Cardiac fibroblast (primary cell): Measurements from ENCODE around the gene BOK.

Experiments used
- DNase-seq, 2 donors: peaks; one replicate each; pipeline versions ENCODE4 v3.0.0 to v3.0.0-alpha.2; 2010; ENCODE audit warnings: low read depth in 2 of 2
- H3K4me3 ChIP-seq, 2 donors: replicated peaks in 1 of 2; 1 replicate in 1 of 2; 2 replicates in 1 of 2; pipeline ENCODE4 v1.5.1; 2011; ENCODE audit warnings: low read depth in 2 of 2, low read length in 2 of 2, mild to moderate bottlenecking in 2 of 2, moderate library complexity in 1 of 2
- CTCF ChIP-seq: IDR thresholded peaks from one replicate; pipeline ENCODE4 v1.5.1; 2011; ENCODE audit warnings: low read depth, mild to moderate bottlenecking, low read length, inconsistent platforms

BOK gene

GRCh38 chr2:241611062-241611461, 52.5 kb downstream of the BOK start:
- no peak for TF ChIP-seq CTCF
- H3K4me3 ChIP-seq: no peak overlapping the region
- DNase-seq: no peak

- DNase-seq: peak in 1 of 2 donors; percentile 16
- no peak for TF ChIP-seq CTCF
- H3K4me3 ChIP-seq: no peak overlapping the region
Measured at GRCh38 chr2:241612156-241613016, 53.8 kb downstream of the BOK start.

GRCh38 chr2:241613017-241613780, 54.7 kb downstream of the BOK start:
- no peak for TF ChIP-seq CTCF
- no peak overlapping the region for H3K4me3 ChIP-seq
- peak; percentile 83 to 84 for DNase-seq

- no peak for DNase-seq
- no peak for TF ChIP-seq CTCF
- no peak overlapping the region for H3K4me3 ChIP-seq
Measured at GRCh38 chr2:241615041-241615440, 56.5 kb downstream of the BOK start.

GRCh38 chr2:241615522-241616052, 57.0 kb downstream of the BOK start:
- no peak for TF ChIP-seq CTCF
- no peak overlapping the region for H3K4me3 ChIP-seq
- DNase-seq: no peak

GRCh38 chr2:241616168-241617125, 57.9 kb downstream of the BOK start:
- DNase-seq: no peak
- no peak overlapping the region for H3K4me3 ChIP-seq
- no peak for TF ChIP-seq CTCF
